Body of pancreas (tissue), 4 donors: ENCODE measurements around the gene EMID1.

Experiments used
- CTCF ChIP-seq, 7 experiments: fragments of 450-650 bp in 4 of 7; fragments of 200-600 bp in 3 of 7; sonication (generic) in 3 of 7; IDR thresholded peaks; one replicate each; pipeline ENCODE4 v1.5.1; 2016 to 2019; ENCODE audit warnings: antibody characterized with exemption in 7 of 7
- POLR2A ChIP-seq, 3 donors: fragments of 450-650 bp; IDR thresholded peaks; one replicate each; pipeline ENCODE4 v1.6.1; 2016; ENCODE audit warnings: antibody characterized with exemption in 3 of 3, mild to moderate bottlenecking in 2 of 3

GRCh38 chr22:29193021-29193420 lies 12.7 kb upstream of the EMID1 start:
- TF ChIP-seq CTCF (IDR thresholded peaks at IDR 0.05) (no peak), POLR2A (IDR thresholded peaks at IDR 0.05) (no peak)
